Parathyroid adenoma (tissue), 2 donors: ENCODE results near the gene CADM1.

Source experiments
- H2AFZ ChIP-seq: fragments of 300-600 bp; sonication (generic); one replicate; pipeline ENCODE4 v1.7.0; 2017; ENCODE audit warnings: antibody characterized with exemption, mild to moderate bottlenecking
- H3K27ac ChIP-seq: fragments of 300-600 bp; sonication (generic); one replicate; pipeline ENCODE4 v1.7.0; 2017
- H3K27me3 ChIP-seq: fragments of 300-600 bp; sonication (generic); one replicate; pipeline ENCODE4 v1.7.0; 2017; ENCODE audit warnings: low read length; ENCODE audit not compliant: control insufficient read depth, insufficient read depth
- H3K36me3 ChIP-seq: fragments of 300-600 bp; sonication (generic); one replicate; pipeline ENCODE4 v1.7.0; 2017; ENCODE audit warnings: low read length; ENCODE audit not compliant: control insufficient read depth, insufficient read depth
- H3K4me1 ChIP-seq: fragments of 300-600 bp; sonication (generic); one replicate; pipeline ENCODE4 v1.7.0; 2017; ENCODE audit warnings: control low read depth
- H3K4me2 ChIP-seq: fragments of 300-600 bp; sonication (generic); one replicate; pipeline ENCODE4 v1.7.0; 2017; ENCODE audit warnings: low read length
- H3K4me3 ChIP-seq: fragments of 300-600 bp; sonication (generic); one replicate; pipeline ENCODE4 v1.7.0; 2017; ENCODE audit warnings: low read depth, low read length
- H3K79me2 ChIP-seq: fragments of 300-600 bp; sonication (generic); one replicate; pipeline ENCODE4 v1.7.0; 2017; ENCODE audit warnings: control low read depth
- H3K9ac ChIP-seq: fragments of 300-600 bp; sonication (generic); one replicate; pipeline ENCODE4 v1.7.0; 2017; ENCODE audit warnings: mild to moderate bottlenecking
- H3K9me3 ChIP-seq: fragments of 300-600 bp; sonication (generic); one replicate; pipeline ENCODE4 v1.7.0; 2017; ENCODE audit warnings: low read length; ENCODE audit not compliant: control insufficient read depth
- TF ChIP-seq, protein P1 (sequence below): fragments of 300-600 bp; sonication (generic); IDR thresholded peaks from one replicate; pipeline ENCODE4 v1.7.0; 2017; ENCODE audit warnings: antibody characterized with exemption, mild to moderate bottlenecking
- donor health status: primary hyperparathyroidism.

CADM1 gene

DNA sequence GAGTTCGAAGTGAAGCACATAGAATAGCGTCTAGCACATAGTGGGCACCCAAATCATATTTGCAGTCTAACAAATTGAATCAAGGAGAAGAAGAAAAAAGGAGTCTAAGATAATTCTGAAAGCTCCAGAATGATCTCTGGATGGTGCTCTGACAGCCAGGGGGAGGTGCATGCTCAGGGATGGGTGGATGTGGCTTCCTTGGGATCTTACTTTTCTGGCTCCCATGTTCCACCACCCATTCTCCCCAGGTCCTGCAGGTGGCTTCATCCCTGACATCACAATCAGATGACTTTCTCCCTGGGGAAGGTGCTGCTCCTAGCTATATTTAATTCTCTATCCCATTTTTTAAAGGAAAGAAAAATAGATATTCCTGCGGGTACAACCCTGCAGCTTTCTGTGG, 381.9 kb downstream of the CADM1 start:
- H3K27ac ChIP-seq = no peak overlapping the region

More for the DNA sequence above, 381.9 kb downstream of the CADM1 start:
- no peak overlapping the region for H3K9ac ChIP-seq
- H3K79me2 ChIP-seq = no peaks in the 10 kb centered on the region
- H3K4me2 ChIP-seq = no peak overlapping the region
- no peaks in the 10 kb centered on the region for H3K9me3 ChIP-seq
- no peak overlapping the region for H3K4me3 ChIP-seq
- H3K27me3 ChIP-seq = no peaks in the 10 kb centered on the region
- TF ChIP-seq, protein P1, sequence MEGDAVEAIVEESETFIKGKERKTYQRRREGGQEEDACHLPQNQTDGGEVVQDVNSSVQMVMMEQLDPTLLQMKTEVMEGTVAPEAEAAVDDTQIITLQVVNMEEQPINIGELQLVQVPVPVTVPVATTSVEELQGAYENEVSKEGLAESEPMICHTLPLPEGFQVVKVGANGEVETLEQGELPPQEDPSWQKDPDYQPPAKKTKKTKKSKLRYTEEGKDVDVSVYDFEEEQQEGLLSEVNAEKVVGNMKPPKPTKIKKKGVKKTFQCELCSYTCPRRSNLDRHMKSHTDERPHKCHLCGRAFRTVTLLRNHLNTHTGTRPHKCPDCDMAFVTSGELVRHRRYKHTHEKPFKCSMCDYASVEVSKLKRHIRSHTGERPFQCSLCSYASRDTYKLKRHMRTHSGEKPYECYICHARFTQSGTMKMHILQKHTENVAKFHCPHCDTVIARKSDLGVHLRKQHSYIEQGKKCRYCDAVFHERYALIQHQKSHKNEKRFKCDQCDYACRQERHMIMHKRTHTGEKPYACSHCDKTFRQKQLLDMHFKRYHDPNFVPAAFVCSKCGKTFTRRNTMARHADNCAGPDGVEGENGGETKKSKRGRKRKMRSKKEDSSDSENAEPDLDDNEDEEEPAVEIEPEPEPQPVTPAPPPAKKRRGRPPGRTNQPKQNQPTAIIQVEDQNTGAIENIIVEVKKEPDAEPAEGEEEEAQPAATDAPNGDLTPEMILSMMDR = no peak
- H3K4me1 ChIP-seq = no peaks in the 10 kb centered on the region
- H3K36me3 ChIP-seq = no peaks in the 10 kb centered on the region
- H2AFZ ChIP-seq = no peak overlapping the region
